Measurements from ENCODE around the gene MRPS23.

Gene MRPS23

DNA sequence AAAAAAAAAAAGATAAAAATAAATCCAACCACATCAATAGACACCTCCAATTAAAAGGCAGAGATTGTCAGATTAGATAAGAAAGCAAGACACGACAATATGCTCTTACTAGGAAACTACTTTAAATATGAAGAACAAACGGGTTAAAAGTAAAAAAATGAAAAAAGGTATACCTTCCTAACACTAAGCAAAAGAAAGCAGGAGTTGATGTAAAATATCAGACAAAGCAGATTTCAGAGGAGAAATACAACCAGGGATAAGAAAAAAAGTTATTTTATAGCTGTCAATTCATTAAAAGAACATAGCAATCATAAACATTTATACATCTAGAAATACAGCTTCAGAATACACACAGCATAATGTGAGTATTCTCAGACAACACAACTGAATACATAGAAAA, 55.0 kb downstream of the MRPS23 start:
- no peak for DNase-seq (ENCODE audit: low read depth in 3 of 3)

DNA sequence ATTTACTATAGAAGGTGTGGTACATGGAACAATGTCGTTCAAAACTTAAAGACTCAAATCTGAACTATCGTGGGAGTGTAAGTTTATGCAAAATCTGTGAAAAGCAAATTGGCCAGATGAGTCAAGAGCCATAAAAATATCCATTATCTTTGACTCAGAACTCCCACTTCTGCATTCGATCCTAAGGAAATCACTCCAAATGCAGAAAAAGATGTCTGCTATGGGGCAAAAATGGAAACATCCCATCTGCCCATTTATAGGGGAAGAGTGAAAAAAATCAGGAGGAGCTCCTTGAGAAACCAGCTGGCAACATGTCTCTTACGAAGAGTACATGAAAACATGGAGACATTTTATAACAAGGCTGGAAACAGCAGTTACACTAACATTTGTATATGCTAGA, 61.1 kb downstream of the MRPS23 start:
- DNase-seq (ENCODE audit: low read depth in 3 of 3) = no peak

DNA sequence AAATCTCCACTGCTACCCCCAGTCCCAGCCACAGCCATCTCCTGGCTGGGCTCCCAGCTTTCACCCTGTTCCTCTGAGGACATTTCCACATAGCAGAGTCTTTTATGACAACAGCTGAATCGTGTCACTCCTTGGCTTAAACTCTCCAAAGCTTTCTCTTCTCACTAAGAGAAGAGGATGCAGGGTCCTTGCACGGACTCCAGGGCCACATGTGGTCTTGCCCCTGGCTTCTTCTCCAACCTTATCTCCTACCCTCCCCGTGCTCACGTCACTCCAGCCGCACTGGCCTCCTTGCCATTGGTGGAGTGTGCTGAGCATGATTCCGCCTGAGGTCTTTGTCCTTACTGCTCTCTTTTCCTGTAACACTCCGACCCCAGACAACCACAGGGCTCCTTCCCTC, 64.8 kb downstream of the MRPS23 start:
- no peak for DNase-seq (ENCODE audit: low read depth in 3 of 3)

Data from stimulated activated CD4-positive, alpha-beta T cell treated with anti-CD3 and anti-CD28 coated beads, TNF-alpha, amount 100 ng/mL, for 48 hours (primary cell).